IPS-15b (cell line): Measurements from ENCODE around the gene PDE4B.

Experiments
- H3K27me3 ChIP-seq: one replicate; pipeline ENCODE4 v1.6.1; 2013; ENCODE audit warnings: low read length; ENCODE audit not compliant: control insufficient read depth, insufficient read depth
- H3K36me3 ChIP-seq: one replicate; pipeline ENCODE4 v1.6.1; 2013; ENCODE audit warnings: low read length; ENCODE audit not compliant: control insufficient read depth, insufficient read depth
- H3K4me1 ChIP-seq: one replicate; pipeline ENCODE4 v1.6.1; 2013; ENCODE audit warnings: mild to moderate bottlenecking, low read length; ENCODE audit not compliant: control insufficient read depth, insufficient read depth
- H3K4me3 ChIP-seq: one replicate; pipeline ENCODE4 v1.5.1; 2013; ENCODE audit warnings: low read depth, low read length
- H3K9ac ChIP-seq: one replicate; pipeline ENCODE4 v1.6.1; 2013; ENCODE audit warnings: low read depth, mild to moderate bottlenecking, low read length
- H3K9me3 ChIP-seq: one replicate; pipeline ENCODE4 v1.6.1; 2013; ENCODE audit warnings: mild to moderate bottlenecking, low read length; ENCODE audit not compliant: control insufficient read depth, insufficient read depth

PDE4B gene

GRCh38 chr1:65792669-65793358 lies at the start of gene PDE4B:
PDE4B (plus strand) TSS chr1:65792895.
- H3K27me3 ChIP-seq: peaks cover 69% of the 10 kb centered on the region
- no peak within 1 kb of the TSS for H3K9ac ChIP-seq
- peak within 1 kb of the TSS; percentile 78 for H3K4me3 ChIP-seq
- H3K9me3 ChIP-seq: no peaks in the 10 kb centered on the region
- H3K4me1 ChIP-seq: no peaks in the 10 kb centered on the region
- H3K36me3 ChIP-seq: no peaks in the 10 kb centered on the region

GRCh38 chr1:65744731-65745130 lies 48.0 kb upstream of the PDE4B start:
- Histone ChIP-seq H3K9me3 (peaks cover 9% of the 10 kb centered on the region), H3K4me3 (no peak overlapping the region), H3K36me3 (no peaks in the 10 kb centered on the region), H3K9ac (no peak overlapping the region), H3K4me1 (no peaks in the 10 kb centered on the region), H3K27me3 (no peaks in the 10 kb centered on the region)

- Histone ChIP-seq H3K27me3 (no peaks in the 10 kb centered on the region), H3K4me3 (no peak overlapping the region), H3K4me1 (no peaks in the 10 kb centered on the region), H3K9ac (no peak overlapping the region), H3K9me3 (no peaks in the 10 kb centered on the region), H3K36me3 (no peaks in the 10 kb centered on the region)
These were observed 40.7 kb upstream of the PDE4B start for GRCh38 chr1:65751961-65752360.

GRCh38 chr1:65756616-65757015 lies 36.1 kb upstream of the PDE4B start:
- Histone ChIP-seq H3K27me3 (no peaks in the 10 kb centered on the region), H3K4me1 (no peaks in the 10 kb centered on the region), H3K4me3 (no peak overlapping the region)

GRCh38 chr1:65757531-65757930 lies 35.2 kb upstream of the PDE4B start:
- no peaks in the 10 kb centered on the region for H3K4me1 ChIP-seq
- H3K9ac ChIP-seq: no peak overlapping the region
- H3K9me3 ChIP-seq: no peaks in the 10 kb centered on the region
- H3K36me3 ChIP-seq: no peaks in the 10 kb centered on the region
- H3K4me3 ChIP-seq: no peak overlapping the region
- H3K27me3 ChIP-seq: no peaks in the 10 kb centered on the region

More at GRCh38 chr1:65756616-65757015, 36.1 kb upstream of the PDE4B start:
- Histone ChIP-seq H3K9ac (no peak overlapping the region), H3K9me3 (no peaks in the 10 kb centered on the region), H3K36me3 (no peaks in the 10 kb centered on the region)

GRCh38 chr1:65758128-65758527 lies 34.6 kb upstream of the PDE4B start:
- Histone ChIP-seq H3K27me3 (no peaks in the 10 kb centered on the region), H3K9me3 (no peaks in the 10 kb centered on the region), H3K4me3 (no peak overlapping the region), H3K4me1 (no peaks in the 10 kb centered on the region), H3K36me3 (no peaks in the 10 kb centered on the region), H3K9ac (no peak overlapping the region)

- Histone ChIP-seq H3K9ac (no peak overlapping the region), H3K4me1 (no peaks in the 10 kb centered on the region), H3K4me3 (no peak overlapping the region), H3K36me3 (no peaks in the 10 kb centered on the region), H3K27me3 (no peaks in the 10 kb centered on the region), H3K9me3 (no peaks in the 10 kb centered on the region)
These were observed 33.2 kb upstream of the PDE4B start for GRCh38 chr1:65759516-65759915.

- Histone ChIP-seq H3K4me3 (no peak overlapping the region), H3K4me1 (no peaks in the 10 kb centered on the region), H3K36me3 (no peaks in the 10 kb centered on the region), H3K9me3 (no peaks in the 10 kb centered on the region), H3K27me3 (no peaks in the 10 kb centered on the region), H3K9ac (no peak overlapping the region)
These were observed 30.4 kb upstream of the PDE4B start for GRCh38 chr1:65762081-65762862.

GRCh38 chr1:65764052-65764451 lies 28.6 kb upstream of the PDE4B start:
- no peaks in the 10 kb centered on the region for H3K27me3 ChIP-seq
- no peak overlapping the region for H3K4me3 ChIP-seq
- H3K36me3 ChIP-seq: no peaks in the 10 kb centered on the region
- no peaks in the 10 kb centered on the region for H3K4me1 ChIP-seq
- no peaks in the 10 kb centered on the region for H3K9me3 ChIP-seq
- no peak overlapping the region for H3K9ac ChIP-seq

- H3K36me3 ChIP-seq: no peaks in the 10 kb centered on the region
- no peaks in the 10 kb centered on the region for H3K27me3 ChIP-seq
- no peaks in the 10 kb centered on the region for H3K4me1 ChIP-seq
- H3K9ac ChIP-seq: no peak overlapping the region
- no peak overlapping the region for H3K4me3 ChIP-seq
- no peaks in the 10 kb centered on the region for H3K9me3 ChIP-seq
These were observed 27.1 kb upstream of the PDE4B start for GRCh38 chr1:65765631-65766030.

- Histone ChIP-seq H3K36me3 (no peaks in the 10 kb centered on the region), H3K9me3 (no peaks in the 10 kb centered on the region), H3K4me3 (no peak overlapping the region), H3K4me1 (no peaks in the 10 kb centered on the region), H3K9ac (no peak overlapping the region), H3K27me3 (peaks cover 6% of the 10 kb centered on the region)
These were observed 23.1 kb upstream of the PDE4B start for GRCh38 chr1:65769636-65770035.

- no peaks in the 10 kb centered on the region for H3K36me3 ChIP-seq
- H3K9me3 ChIP-seq: no peaks in the 10 kb centered on the region
- H3K4me1 ChIP-seq: no peaks in the 10 kb centered on the region
- H3K9ac ChIP-seq: no peak overlapping the region
- peaks cover 6% of the 10 kb centered on the region for H3K27me3 ChIP-seq
- no peak overlapping the region for H3K4me3 ChIP-seq
These were observed 20.1 kb upstream of the PDE4B start for GRCh38 chr1:65772607-65773006.
